Ureter (tissue), 1 donor: Measurements from ENCODE around the gene MLF2. TPM values are rescaled to one million over a fixed set of nuclear protein-coding genes. Genes with fewer than 3 reads are reported as not detected.
A peak's percentile ranks its signal among the peaks of the same experiment; 100 is the strongest.

Experiments
- DNase-seq: peaks from one replicate; pipeline ENCODE4 v3.0.0-alpha.2; 2020; ENCODE audit warnings: low spot score
- total RNA-seq: library from RNA; stranded (reverse); gene quantifications from one replicate; pipeline ENCODE4 v1.2.4, GENCODE V29; 2023
- donor health status: DM: yes; HTN: yes; CAD: no.

MLF2 gene
- total RNA-seq, 1 donor from 2014 or later = 139 TPM

- DNase-seq = no peak
Observed at GRCh38 chr12:6778217-6778573, 25.3 kb upstream of the MLF2 start.

GRCh38 chr12:6777386-6777785, 24.4 kb upstream of the MLF2 start:
- DNase-seq = no peak

- no peak for DNase-seq
Observed at GRCh38 chr12:6775185-6776174, 22.5 kb upstream of the MLF2 start.

GRCh38 chr12:6774499-6775062, 21.6 kb upstream of the MLF2 start:
- no peak for DNase-seq

- no peak for DNase-seq
Observed at GRCh38 chr12:6773590-6774351, 20.8 kb upstream of the MLF2 start.

GRCh38 chr12:6772726-6773589, 20.0 kb upstream of the MLF2 start:
- no peak for DNase-seq

- DNase-seq = no peak
Observed at GRCh38 chr12:6772331-6772695, 19.4 kb upstream of the MLF2 start, which contains the start of gene LAG3. TSS of gene LAG3 (plus strand) at chr12:6772520. CDS start at chr12:6772853, 333 bp downstream.

GRCh38 chr12:6771509-6772330, 18.8 kb upstream of the MLF2 start:
- no peak for DNase-seq

GRCh38 chr12:6771091-6771495, 18.2 kb upstream of the MLF2 start:
- no peak for DNase-seq

- DNase-seq = no peak
Observed at GRCh38 chr12:6770600-6770999, 17.7 kb upstream of the MLF2 start.

- DNase-seq = no peak
Observed at GRCh38 chr12:6770094-6770493, 17.2 kb upstream of the MLF2 start.

- no peak for DNase-seq
Observed at GRCh38 chr12:6769666-6770065, 16.7 kb upstream of the MLF2 start.

- DNase-seq = peak; percentile 65
Observed at GRCh38 chr12:6768990-6769389, 16.0 kb upstream of the MLF2 start.

- no peak for DNase-seq
Observed at GRCh38 chr12:6768437-6768914, 15.5 kb upstream of the MLF2 start.

- DNase-seq = no peak
Observed at GRCh38 chr12:6767353-6768319, 14.7 kb upstream of the MLF2 start.

GRCh38 chr12:6766651-6767349, 13.9 kb upstream of the MLF2 start:
- DNase-seq = peak; percentile 82

GRCh38 chr12:6765634-6766581, 13.0 kb upstream of the MLF2 start, which contains the start of gene PTMS:
TSS of gene PTMS (plus strand) at chr12:6766363. CDS start at chr12:6766706, 343 bp downstream.
- peak; percentile 85 for DNase-seq
